Thymus (tissue), 11 donors: ENCODE measurements around the gene SEPHS1. TPM values are rescaled to one million over a fixed set of nuclear protein-coding genes. Genes with fewer than 3 reads are reported as not detected.
"Not testable (repeated sequence)": the region's sequence is repeated elsewhere in the genome, so short reads cannot be mapped to it uniquely, and the experiment has no call there.

Experiments used
- DNase-seq, 9 donors: peaks; one replicate each; pipeline ENCODE4 v3.0.0-alpha.2; 2013; ENCODE audit warnings: low spot score in 9 of 9, low read depth in 6 of 9, missing footprints in 1 of 9
- H3K27ac ChIP-seq, 2 donors: one replicate each; pipeline ENCODE4 v1.5.1; 2013; ENCODE audit warnings: control low read depth in 1 of 2, low read depth in 1 of 2, low read length in 1 of 2, mild to moderate bottlenecking in 1 of 2, moderate library complexity in 1 of 2
- H3K27me3 ChIP-seq, 2 donors: one replicate each; pipeline ENCODE4 v1.5.1; 2013; ENCODE audit warnings: low read length in 1 of 2; ENCODE audit not compliant: control insufficient read depth in 2 of 2, insufficient read depth in 1 of 2
- H3K36me3 ChIP-seq, 2 donors: one replicate each; pipeline ENCODE4 v1.5.1; 2013; ENCODE audit warnings: low read length in 1 of 2, mild to moderate bottlenecking in 1 of 2, moderate library complexity in 1 of 2; ENCODE audit not compliant: control insufficient read depth in 2 of 2, insufficient read depth in 2 of 2
- H3K4me1 ChIP-seq, 2 donors: one replicate each; pipeline ENCODE4 v1.5.1; 2013; ENCODE audit warnings: low read length in 2 of 2; ENCODE audit not compliant: control insufficient read depth in 2 of 2, insufficient read depth in 2 of 2
- H3K4me3 ChIP-seq, 2 donors: one replicate each; pipeline ENCODE4 v1.5.1; 2013; ENCODE audit warnings: low read length in 2 of 2, control low read depth in 1 of 2, mild to moderate bottlenecking in 1 of 2
- H3K9me3 ChIP-seq, 2 donors: one replicate each; pipeline ENCODE4 v1.5.1; 2013; ENCODE audit warnings: low read length in 1 of 2, mild to moderate bottlenecking in 1 of 2; ENCODE audit not compliant: control insufficient read depth in 2 of 2, insufficient read depth in 1 of 2
- WGBS: extraction: QIAGEN DNeasy Blood & Tissue Kit; methylation state at CpG from one replicate; pipeline ENCODE4 v1.1.7; 2013; 5-methylcytosine and 5-hydroxymethylcytosine counted together
- polyA plus RNA-seq: library from polyadenylated mRNA; stranded (reverse); fragments of 200-250 nt; gene quantifications from one replicate; pipeline ENCODE4 v1.2.3, GENCODE V29; 2013
- total RNA-seq: library from RNA; stranded (reverse); fragments of 120-200 nt; gene quantifications from one replicate; pipeline ENCODE4 v1.2.4, GENCODE V29; 2013
- donor health status: healthy.

Gene SEPHS1
- total and polyA plus RNA-seq, 2 donors, result 33.2 to 51.1 TPM

DNA sequence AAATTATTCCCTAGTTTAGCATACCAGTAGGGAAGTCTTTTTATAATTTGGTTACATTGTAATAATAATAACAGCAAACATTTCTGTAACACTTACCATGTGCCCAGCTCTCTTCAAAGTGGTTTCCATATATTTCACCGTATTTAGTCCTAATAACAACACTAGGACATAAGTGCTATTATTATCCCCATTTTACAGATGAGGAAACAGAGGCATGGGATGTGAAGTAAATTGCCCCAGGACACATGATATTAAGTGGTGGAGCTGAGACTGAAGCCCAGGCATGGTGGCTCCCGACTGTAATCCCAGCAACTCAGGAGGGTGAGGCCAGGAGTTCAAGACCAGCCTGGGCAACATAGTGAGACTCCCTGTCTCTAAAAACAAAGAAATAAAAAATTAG is 53.3 kb downstream of the SEPHS1 start:
- H3K4me1 ChIP-seq, result peaks cover 4 to 5% of the 10 kb centered on the region in 2 donors
- H3K27me3 ChIP-seq, result peaks cover 0 to 8% of the 10 kb centered on the region in 2 donors
- no peaks in the 10 kb centered on the region for H3K9me3 ChIP-seq
- H3K4me3 ChIP-seq, result no peak overlapping the region
- 99% methylated on average over 2 of the region's 2 CpGs for WGBS
- no peak overlapping the region for H3K27ac ChIP-seq
- H3K36me3 ChIP-seq, result no peaks in the 10 kb centered on the region
- no peak for DNase-seq

DNA sequence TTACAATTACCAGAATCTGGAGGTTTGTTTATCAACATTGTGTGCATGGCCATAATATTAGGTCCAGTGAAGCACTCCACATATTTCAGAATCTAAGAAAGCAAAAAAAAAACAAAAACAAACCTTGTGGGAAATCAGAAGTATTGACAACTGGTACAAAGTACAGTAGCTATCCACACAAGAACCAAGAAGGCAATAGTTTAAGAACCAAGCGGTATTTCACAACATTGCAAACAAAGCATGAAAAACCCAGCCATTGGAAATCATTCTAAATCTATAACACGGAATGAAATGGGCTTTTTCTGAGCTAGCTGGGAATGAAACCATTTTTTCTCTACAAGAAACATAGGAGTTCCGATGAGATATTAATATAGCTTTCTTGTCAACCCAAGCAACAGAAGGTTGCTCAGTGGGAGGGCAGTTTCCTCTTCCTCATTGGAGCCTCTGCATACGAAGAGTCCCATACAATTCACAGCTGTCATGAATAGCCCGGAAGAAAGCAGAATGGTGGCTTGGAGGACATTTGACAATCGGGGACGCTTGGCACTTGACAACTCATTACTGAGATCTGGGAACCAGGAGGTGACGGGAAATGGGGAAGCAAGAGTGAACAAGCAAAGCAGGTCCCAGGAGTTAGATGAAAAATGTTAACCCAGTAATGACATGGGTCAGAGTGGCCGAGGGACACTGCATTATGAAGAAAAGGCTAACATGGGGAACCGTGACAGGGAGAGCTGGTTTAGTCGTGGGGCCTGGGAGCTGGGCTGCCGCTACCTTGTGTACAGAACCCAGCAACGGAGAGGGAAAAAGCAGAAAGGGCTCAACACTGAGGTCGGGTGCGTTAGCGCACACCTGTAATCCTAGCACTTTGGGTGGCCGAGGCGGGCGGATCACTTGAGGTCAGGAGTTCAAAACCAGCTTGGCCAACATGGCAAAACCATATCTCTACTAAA is 56.0 kb downstream of the SEPHS1 start:
- WGBS, result 97% methylated on average over 19 of the region's 19 CpGs
- no peak for DNase-seq
- Histone ChIP-seq H3K4me3 (no peak overlapping the region), H3K4me1 (no peaks in the 10 kb centered on the region), H3K27ac (no peak overlapping the region), H3K9me3 (no peaks in the 10 kb centered on the region), H3K36me3 (peaks cover 0 to 3% of the 10 kb centered on the region in 2 donors), H3K27me3 (no peaks in the 10 kb centered on the region)

DNA sequence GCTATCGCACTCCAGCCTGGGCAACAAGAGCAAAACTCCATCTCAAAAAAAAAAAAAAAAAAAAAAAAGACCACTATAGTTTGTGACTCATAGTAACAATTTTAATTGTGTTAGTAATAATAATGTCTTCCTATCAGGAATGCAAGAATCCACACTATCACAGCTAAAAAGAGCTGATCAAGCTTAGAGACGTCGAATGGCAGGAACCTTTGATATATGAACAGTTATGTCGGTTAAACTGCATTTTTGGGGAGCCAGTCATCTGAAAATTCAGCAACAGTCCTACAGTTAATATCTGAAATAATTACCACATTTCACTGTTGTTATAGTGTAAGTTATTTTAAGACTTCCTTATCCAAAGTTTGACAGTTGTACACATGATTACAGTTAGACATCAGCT is 57.0 kb downstream of the SEPHS1 start:
- no peaks in the 10 kb centered on the region for H3K4me1 ChIP-seq
- DNase-seq, result no peak
- peaks cover 0 to 5% of the 10 kb centered on the region in 2 donors for H3K36me3 ChIP-seq
- no peaks in the 10 kb centered on the region for H3K27me3 ChIP-seq
- no peaks in the 10 kb centered on the region for H3K9me3 ChIP-seq
- no peak overlapping the region for H3K27ac ChIP-seq
- H3K4me3 ChIP-seq, result no peak overlapping the region
- WGBS, result 96% methylated on average over 4 of the region's 4 CpGs

DNA sequence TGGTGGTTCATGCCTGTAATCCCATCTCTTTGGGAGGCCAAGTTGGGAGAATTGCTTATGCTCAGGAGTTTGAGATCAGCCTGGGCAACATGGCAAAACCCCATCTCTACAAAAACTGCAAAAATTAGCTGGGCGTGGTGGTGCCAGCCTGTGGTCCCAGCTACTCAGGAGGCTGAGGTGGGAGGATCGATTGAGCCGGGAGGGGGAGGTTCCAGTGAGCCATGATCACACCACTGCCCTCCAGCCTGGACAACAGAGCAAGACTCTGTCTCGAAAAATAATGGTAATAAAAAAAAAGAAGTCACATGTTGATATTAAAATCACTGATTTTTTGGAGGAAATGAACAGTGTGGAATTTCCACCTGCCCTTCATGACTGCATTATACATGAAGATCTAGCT is 64.0 kb downstream of the SEPHS1 start:
- H3K4me3 ChIP-seq, result no peak overlapping the region
- H3K4me1 ChIP-seq, result no peaks in the 10 kb centered on the region
- no peaks in the 10 kb centered on the region for H3K9me3 ChIP-seq
- no peaks in the 10 kb centered on the region for H3K27me3 ChIP-seq
- H3K36me3 ChIP-seq, result peaks cover 0 to 8% of the 10 kb centered on the region in 2 donors
- no peak overlapping the region for H3K27ac ChIP-seq
- no peak for DNase-seq
- WGBS, result 97% methylated on average over 4 of the region's 4 CpGs

DNA sequence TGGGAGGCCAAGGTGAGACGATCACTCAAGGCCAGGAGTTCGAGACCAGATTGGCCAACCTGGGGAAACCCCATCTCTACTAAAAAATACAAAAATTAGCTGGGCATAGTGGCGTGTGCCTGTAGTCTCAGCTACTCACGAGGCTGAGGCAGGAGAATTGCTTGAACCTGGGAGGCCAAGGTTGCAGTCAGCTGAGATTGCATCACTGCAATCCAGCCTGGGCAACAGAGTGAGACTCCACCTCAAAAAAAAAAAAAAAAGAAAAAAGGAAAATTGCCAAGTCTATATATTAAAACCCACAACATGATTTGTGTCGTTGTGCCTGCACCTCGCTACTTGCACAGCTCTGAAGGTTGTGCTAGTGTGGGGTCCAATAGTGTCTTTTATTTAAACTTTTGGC is 65.7 kb downstream of the SEPHS1 start:
- WGBS, result 97% methylated on average over 6 of the region's 6 CpGs
- H3K27ac ChIP-seq, H3K36me3 ChIP-seq, H3K27me3 ChIP-seq, DNase-seq, H3K4me1 ChIP-seq, H3K4me3 ChIP-seq, H3K9me3 ChIP-seq: not testable (repeated sequence)

DNA sequence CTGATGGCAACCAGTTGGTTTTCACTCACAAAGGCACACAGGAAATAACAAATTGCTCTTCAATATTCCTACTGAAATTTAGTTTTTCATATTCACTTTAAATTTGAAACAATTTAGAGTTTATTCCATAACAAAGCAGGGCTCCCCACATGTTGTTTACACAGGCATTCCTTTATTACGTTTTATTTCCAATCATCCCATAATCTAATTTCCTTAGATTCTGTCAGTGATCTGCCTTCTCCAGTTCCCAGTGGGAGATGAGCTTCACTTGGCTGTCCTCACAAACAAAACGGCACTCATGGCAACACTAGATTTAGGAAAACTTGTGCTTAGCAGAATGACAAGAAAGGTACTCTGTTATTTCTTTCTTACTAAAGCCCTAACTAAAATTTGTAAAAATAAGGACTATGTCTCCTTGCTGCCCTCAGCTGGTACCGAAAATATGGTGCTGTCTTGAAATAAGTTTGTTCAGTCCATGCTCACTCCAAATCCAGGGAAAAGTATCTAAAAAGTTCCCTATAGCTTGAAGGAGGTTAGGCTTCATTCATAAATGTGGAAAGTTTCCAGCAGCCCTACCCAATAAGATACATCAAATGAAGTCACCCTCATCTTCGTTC is 71.2 kb downstream of the SEPHS1 start:
- H3K4me3 ChIP-seq, result no peak overlapping the region
- H3K9me3 ChIP-seq, result no peaks in the 10 kb centered on the region
- no peaks in the 10 kb centered on the region for H3K27me3 ChIP-seq
- 96% methylated on average over 4 of the region's 4 CpGs for WGBS
- H3K27ac ChIP-seq, result no peak overlapping the region
- H3K4me1 ChIP-seq, result peaks cover 0 to 5% of the 10 kb centered on the region in 2 donors
- H3K36me3 ChIP-seq, result peaks cover 0 to 3% of the 10 kb centered on the region in 2 donors
- no peak for DNase-seq

DNA sequence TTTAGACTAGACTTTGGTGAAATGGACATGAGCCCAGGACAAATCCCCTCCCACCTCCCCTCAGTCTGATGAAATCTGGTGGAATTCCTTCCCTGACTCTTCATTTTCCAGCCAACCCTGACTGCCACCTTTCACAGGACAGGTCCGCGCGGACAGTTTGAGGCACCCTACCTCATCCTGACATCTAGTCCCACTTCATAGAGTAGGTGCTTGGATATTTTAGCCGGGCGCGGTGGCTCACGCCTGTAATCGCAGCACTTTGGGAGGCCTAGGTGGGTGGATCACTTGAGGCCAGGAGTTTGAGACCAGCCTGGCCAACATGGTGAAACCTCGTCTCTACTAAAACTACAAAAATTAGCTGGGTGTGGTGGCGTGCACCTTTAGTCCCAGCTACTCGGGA is 71.9 kb downstream of the SEPHS1 start:
- not testable (repeated sequence) for DNase-seq, H3K27ac ChIP-seq, H3K9me3 ChIP-seq, H3K4me3 ChIP-seq, H3K27me3 ChIP-seq, H3K36me3 ChIP-seq, H3K4me1 ChIP-seq
- WGBS, result 98% methylated on average over 11 of the region's 11 CpGs

DNA sequence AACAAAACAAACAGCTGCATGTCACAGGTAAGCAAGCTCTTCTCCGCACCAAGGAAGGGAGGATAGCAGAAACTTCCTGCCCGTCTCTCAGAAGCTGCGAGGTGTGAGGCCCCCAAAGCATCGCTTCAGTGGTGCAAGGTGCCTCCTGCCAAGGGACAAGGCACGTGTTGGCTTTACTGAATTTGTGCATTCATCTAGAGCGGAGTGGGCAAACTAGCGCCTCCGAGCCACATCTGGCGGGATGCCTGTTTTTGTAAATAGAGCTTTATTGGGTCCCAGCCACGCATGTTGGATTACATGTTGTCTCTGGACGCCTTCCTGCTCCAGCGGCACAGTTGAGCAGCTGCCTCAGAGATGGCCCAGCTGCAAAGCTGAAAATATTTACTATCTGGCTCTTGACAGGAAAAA is 75.9 kb downstream of the SEPHS1 start:
- WGBS, result 76% methylated on average over 12 of the region's 12 CpGs
- no peaks in the 10 kb centered on the region for H3K9me3 ChIP-seq
- H3K27me3 ChIP-seq, result no peaks in the 10 kb centered on the region
- no peaks in the 10 kb centered on the region for H3K36me3 ChIP-seq
- H3K27ac ChIP-seq, result peak overlapping the region in 1 of 2 donors; percentile 26
- no peak overlapping the region for H3K4me3 ChIP-seq
- H3K4me1 ChIP-seq, result peaks cover 0 to 8% of the 10 kb centered on the region in 2 donors
- DNase-seq, result peak in 4 of 9 donors; percentile 11 to 37 (median 18)

DNA sequence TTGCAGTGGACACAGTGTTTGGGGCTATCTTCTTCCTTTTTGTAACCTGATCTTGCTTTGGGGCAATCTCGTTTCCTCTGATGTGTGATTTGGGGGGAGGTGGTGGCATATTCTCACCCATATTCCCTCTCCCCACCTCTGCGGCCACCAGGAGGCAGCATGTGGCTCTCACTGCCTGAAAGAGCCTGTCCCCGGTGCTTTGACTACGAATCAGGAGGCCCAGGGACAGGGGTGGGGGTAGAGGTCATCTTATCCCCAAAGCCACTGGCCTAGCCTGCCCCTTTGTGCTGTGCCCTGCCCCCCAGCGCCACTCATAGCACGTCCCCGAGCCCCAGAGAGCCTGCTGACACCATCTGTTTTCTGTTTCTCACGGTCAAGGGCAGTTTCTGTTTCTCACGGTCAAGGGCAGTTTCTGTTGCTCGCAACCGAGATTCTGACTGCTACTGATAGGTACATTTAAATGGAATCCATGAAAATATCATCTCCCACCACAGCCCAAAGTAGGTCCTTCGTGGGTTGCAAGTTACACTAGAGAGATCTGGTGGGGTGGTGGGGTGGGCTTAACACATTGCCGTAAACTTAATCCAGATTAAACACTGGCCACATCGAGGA is 76.4 kb downstream of the SEPHS1 start:
- Histone ChIP-seq H3K27ac (peak overlapping the region in 1 of 2 donors; percentile 26), H3K4me3 (no peak overlapping the region), H3K4me1 (peaks cover 0 to 8% of the 10 kb centered on the region in 2 donors), H3K36me3 (no peaks in the 10 kb centered on the region), H3K9me3 (no peaks in the 10 kb centered on the region), H3K27me3 (no peaks in the 10 kb centered on the region)
- DNase-seq, result peak in 5 of 9 donors; percentile 13 to 45 (median 17)
- WGBS, result 76% methylated on average over 14 of the region's 14 CpGs
